GM23248 (cell line): ENCODE results near the gene CTXN1.
"Not testable (repeated sequence)": the region's sequence is repeated elsewhere in the genome, so short reads cannot be mapped to it uniquely, and the experiment has no call there.

Experiments
- EZH2 ChIP-seq: fragments of 200-600 bp; sonication (generic); IDR thresholded peaks from 2 replicates; pipeline ENCODE4 v1.6.1; 2018; ENCODE audit warnings: antibody characterized with exemption, mild to moderate bottlenecking; ENCODE audit not compliant: insufficient read depth, poor library complexity, severe bottlenecking
- EZH2phosphoT487 ChIP-seq: fragments of 200-600 bp; sonication (generic); IDR thresholded peaks from 2 replicates; pipeline ENCODE4 v1.6.1; 2018; ENCODE audit warnings: antibody characterized with exemption, moderate library complexity, mild to moderate bottlenecking, low read depth; ENCODE audit not compliant: insufficient read depth

GRCh38 chr19:7961082-7961481 is 35.1 kb upstream of the CTXN1 start:
- not testable (repeated sequence) for TF ChIP-seq EZH2, EZH2phosphoT487
